ENCODE measurements around the gene LALBA.
"Not testable (repeated sequence)": the region's sequence is repeated elsewhere in the genome, so short reads cannot be mapped to it uniquely, and the experiment has no call there.

LALBA gene

GRCh38 chr12:48527891-48528670, 41.8 kb downstream of the LALBA start:
- DNase-seq, result no peak

GRCh38 chr12:48525332-48525731, 44.5 kb downstream of the LALBA start, which contains the start of gene OR8S1:
Gene OR8S1, plus strand, starts transcription at chr12:48525632. Its CDS starts 0 bp downstream, at chr12:48525632.
- DNase-seq, result no peak

- not testable (repeated sequence) for DNase-seq
These were observed 49.5 kb downstream of the LALBA start for GRCh38 chr12:48520381-48520780.
